Raji (cell line): ENCODE measurements around the gene RIPOR3.

Experiments
- POLR2A ChIP-seq: IDR thresholded peaks from 2 replicates; pipeline ENCODE4 v1.6.1; 2011; ENCODE audit warnings: low read depth, low read length, control low read depth; ENCODE audit not compliant: insufficient read depth

The RIPOR3 gene

DNA sequence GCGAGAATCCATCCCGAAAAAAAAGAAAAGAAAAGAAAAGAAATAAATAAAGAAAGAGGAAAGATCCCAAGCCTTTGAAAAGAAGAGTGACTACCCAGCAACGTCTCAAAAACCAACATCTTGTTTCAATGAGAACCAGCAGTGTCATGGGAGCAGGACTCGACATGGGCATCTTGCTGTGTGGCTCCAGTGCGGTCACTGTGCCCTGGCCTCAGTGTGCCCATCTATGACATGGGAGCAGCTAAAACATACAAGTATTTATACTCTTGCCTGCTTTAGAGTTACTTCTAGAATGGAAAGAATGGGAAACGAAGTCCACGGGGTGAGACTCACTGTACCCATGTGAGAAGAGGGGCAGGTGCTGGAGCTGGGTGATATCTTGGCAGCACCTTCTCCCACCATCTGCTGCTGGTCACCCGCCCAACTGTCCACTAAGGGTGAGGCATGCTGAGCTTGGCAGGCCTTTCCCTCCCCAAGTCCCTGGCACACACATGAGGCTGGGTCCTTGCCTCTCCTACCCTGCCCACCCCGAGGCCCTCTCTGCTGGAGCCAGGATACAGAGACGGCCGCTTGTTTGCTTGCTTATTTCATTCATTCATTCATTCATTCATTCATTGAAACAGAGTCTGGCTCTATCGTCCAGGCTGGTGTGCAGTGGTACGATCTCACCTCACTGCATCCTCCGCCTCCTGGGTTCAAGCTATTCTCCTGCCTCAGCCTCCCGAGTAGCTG is 77.7 kb downstream of the RIPOR3 start:
- no peak for TF ChIP-seq POLR2A

DNA sequence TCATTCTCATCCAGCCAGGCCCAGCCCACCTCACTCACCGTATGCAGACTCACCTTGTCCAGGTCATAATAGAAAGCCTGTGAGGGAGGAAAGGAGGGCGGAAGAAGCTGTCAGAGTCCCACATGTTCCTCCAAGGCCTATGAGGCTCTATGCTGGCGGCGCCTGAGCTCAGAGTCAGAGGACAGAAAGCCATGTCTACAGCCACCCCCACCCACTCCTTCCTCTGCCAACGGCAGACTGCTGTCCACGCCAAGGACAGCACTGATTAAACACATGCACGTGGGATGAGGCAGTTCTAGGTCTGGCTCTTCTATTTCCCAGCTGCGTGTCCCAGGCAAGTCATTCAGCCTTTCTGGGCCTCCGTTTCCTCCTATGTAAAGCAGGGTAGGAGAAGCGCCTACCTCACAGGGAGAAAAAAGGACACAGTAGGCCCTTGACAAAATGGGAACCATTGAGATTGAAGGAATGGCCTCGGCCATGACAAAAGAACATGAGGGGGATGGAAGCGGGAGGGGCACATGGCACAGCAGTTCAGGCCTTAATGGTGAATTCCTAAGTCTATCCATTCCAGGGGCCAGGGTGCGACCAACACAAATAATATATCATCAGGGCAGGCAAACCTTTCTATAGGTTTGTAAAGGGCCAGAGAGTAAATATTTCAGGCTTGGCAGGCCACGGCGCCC is 80.1 kb downstream of the RIPOR3 start:
- TF ChIP-seq POLR2A, result no peak

DNA sequence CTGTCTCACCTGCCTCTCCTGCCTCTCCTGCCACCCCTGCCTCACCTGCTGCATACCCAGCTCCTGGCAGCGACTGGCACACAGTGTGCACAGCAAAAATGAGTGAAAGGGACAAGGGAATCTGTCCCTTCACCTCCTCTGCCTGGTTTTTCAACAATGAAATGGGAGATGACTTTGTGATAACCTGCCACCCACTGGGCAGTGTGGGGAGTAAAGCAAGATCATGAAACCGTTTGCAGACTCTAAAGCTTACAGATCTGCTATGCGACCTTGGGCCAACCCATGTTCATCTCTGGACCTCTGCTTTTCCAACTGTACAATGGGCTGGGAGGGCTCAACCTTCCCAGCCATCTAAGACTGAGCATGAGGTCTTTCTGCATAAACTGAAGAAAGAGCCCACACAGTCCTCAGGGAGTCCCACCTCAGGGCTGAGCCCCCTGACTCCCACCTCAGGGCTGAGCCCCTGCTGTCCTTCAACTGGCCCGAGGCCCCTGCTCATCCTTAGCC is 81.1 kb downstream of the RIPOR3 start:
- TF ChIP-seq POLR2A, result no peak

- no peak for TF ChIP-seq POLR2A
Observed at GRCh38 chr20:50609438-50609989, 81.8 kb downstream of the RIPOR3 start.

DNA sequence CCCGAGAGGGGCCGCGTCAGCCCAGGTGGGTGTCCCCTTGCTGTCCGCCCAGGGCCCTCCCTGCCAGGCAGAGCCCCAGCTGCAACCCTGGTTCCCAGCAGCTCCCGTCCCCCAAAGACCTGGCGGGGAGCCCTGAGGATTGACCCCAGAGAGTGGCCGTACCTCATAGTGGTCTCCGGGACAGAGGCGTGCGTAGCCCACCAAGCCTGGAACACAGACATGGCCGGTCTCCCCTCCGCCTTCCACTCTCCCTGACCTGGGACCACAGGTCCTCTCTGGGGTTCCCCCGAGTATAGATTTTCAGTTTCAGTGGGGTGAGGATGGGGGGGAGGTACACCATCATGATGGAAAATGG is 82.6 kb downstream of the RIPOR3 start:
- no peak for TF ChIP-seq POLR2A

DNA sequence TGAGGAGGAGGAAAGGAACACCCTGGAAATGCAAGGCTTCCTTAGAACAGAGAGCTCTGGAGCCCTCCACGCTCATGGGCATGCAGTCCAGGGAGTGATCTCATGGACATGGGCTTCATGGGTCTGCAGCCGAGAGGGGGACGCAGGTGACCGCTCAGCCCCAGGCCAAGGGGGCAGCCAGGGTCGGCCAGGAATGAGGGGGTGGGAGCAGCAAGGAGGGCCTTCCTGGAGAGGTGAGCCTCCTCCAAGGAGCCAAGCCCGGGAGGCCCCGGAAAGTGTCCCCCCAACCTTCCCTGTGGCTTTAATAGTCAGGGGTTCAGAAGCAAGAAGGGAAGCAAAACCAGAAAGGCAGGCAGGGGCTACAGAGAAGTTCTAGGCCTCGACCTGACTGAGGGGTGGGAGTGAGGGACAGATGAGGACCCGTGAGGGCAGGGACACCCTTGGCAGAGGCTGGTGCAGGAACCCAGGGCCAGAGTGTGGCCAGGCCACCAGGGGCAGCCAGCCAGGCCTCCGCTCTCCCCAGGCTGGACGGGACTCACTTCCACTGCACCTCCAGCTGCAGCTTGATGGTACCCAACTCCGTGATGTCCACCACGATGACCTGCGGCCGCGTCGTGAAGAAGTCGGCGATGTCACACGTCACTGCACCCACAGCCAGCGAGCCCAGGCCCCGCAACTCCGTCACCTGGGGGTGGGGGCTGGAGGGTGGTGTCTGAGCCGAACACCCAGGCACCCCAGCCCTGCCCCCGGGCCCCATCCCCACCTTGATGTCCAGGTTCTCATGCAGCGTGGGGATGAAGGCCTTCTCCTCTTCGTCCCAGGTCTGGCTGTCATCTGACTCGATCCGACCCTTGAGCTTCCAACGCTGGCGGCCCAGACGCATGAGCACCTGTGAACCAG is 83.2 kb downstream of the RIPOR3 start:
- no peak for TF ChIP-seq POLR2A

GRCh38 chr20:50607436-50607835 is 83.9 kb downstream of the RIPOR3 start:
- no peak for TF ChIP-seq POLR2A

DNA sequence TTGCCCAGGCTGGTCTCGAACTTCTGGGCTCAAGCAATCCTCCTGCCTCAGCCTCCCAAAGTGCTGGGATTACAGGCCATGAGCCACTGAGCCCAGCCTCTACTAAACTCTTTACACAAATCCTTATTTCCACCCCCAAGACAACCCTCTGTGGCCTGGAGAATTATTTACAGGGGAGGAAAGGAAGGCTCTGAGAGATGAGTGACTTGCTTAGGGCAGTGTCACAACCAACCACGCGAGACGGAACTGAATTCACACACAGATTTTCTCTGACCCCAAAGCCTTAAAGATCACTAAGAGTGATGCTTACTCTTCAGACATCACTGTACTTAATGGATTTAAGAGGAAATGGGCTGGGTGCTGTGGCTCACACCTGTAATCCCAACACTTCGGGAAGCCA is 86.2 kb downstream of the RIPOR3 start:
- TF ChIP-seq POLR2A, result no peak

GRCh38 chr20:50604451-50604850 is 86.9 kb downstream of the RIPOR3 start:
- TF ChIP-seq POLR2A, result no peak

DNA sequence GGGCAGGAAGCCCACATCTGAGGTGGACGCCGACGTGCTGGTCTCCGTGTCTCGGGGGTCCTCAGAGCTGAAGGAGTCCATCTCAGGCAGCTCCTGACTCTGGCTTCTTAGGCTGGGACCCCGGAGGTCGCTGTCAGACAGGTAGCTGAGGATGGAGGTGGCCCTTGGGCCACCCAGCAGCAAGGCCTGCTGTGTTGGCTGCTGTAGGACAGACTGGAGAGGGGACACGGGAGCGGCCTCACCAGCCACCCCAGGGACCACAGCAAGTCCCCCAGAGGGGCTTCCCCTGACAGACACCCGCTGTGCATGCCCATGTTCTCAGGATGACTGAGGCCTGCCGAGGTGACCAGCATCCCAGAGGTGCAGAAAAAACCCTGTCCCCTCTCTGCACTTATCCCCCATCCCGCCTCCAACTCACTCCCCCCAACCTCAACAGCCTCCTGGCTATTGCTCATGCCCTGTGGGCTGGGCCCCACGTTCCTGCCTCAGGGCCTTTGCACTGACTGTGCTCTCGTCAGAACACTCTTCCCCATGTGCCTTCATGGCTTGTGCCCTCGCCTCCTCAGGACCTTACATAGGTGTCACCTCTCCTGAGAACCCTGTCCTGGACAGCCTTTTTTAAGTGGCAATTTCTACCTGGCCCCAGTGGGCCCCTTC is 88.8 kb downstream of the RIPOR3 start:
- no peak for TF ChIP-seq POLR2A

DNA sequence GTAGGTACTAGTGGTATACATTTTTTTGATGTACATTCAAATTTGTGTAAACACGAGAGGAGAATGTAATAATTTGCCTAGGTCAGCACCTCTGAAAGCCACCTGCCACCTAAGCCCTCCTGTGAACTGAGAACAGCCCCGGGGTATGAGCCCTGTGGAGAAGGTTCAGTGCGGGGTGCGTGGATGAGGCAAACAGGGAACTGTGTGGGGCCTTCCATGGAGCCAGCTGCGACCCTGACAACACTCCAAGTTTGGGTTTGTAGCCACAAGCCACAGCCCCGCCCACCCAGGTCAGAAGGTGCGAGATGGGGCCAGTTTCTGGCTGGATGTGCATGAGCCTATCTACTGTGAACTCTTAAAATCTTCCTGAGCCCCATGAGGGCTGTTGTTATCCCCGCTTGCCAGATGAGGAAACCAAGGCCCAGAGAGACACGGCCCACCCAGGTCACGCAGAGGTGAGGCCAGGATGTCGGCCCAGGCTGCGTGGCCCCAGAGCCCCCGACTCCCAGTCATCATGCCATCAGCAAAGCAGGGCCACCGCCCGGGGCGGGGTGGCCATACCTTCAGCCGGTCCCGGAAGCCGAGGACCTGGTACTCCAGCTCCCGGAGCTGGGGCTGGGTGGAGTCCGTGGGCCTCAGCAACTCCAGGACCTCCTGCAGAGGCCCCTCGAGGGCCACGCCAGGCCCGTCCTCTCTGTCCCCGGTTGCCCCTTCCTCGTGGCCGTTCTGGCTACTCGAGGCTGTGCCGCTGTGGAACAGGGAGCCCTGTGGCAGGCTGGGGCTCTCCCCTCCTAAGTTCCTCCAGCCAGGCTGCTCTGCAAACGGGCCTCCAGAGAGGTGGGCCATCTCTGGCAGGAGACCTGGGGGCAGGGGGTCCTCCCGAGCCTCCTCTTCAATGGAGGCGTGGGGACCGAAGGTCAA is 89.6 kb downstream of the RIPOR3 start:
- TF ChIP-seq POLR2A, result no peak

DNA sequence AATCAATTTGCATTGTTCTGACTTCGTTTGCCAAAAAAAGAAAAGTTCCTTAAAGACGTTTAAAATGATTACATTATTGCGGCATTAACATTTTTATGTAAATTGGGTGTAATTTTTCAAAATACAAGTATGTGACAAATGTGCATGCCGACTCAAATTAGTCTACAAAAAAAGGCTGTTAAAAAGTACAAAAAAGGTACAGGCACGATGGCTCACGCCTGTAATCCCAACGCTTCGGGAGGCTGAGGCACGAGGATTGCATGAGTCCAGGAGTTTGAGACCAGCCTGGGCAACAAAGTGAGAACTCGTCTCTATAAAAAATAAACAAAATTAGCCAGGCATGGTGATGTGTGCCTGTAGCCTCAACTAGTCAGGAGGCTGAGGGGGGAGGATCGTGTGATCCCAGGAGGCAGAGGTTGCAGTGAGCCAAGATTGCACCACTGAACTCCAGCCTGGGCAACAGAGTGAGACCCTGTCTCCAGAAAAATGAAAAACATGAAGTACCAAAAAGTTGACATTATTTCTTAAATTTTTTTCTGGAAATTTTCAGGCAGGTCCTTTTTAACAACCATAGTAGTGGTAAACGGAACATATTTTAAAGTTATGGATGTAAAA is 91.0 kb downstream of the RIPOR3 start:
- TF ChIP-seq POLR2A, result no peak

GRCh38 chr20:50598074-50598473 is 93.3 kb downstream of the RIPOR3 start:
- no peak for TF ChIP-seq POLR2A
